ENCODE results near the gene SSH2. TPM values are rescaled to one million over a fixed set of nuclear protein-coding genes. Genes with fewer than 3 reads are reported as not detected.

SSH2 gene
- total RNA-seq, 4 donors from 2014 or later: 20.7 to 31.1 (median 23.1) TPM

DNA sequence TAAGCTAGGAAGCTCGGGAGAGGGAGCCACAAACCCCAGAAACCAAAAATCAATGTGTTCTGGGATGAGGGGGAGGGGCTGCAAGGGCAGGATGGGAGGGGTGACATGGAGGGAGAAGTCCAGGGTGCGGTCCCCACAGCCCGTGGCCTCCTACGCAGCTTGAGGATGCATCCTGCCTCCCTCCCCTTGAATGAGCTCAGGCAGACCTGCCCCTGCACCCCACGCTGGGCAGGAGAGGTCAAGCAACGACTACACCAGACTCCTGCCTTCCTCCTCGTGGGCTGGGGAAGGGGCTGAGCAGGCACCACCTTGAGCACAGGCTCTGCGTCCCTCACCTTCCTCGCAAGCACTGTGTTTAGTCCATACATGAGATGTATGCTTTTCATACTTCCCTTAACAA, 333.2 kb downstream of the SSH2 start:
- Histone ChIP-seq H3K4me3 (no peak overlapping the region), H3K27ac (replicated peaks in 1 of 4) (no peak overlapping the region), H3K9me3 (no peaks in the 10 kb centered on the region), H3K27me3 (no peaks in the 10 kb centered on the region), H3K36me3 (no peaks in the 10 kb centered on the region), H3K4me1 (peaks cover 22 to 47% (median 36%) of the 10 kb centered on the region in 4 donors)
- TF ChIP-seq EP300 (IDR thresholded peaks at IDR 0.05) (no peak), POLR2AphosphoS5 (IDR thresholded peaks at IDR 0.05) (no peak), POLR2A (IDR thresholded peaks at IDR 0.05; ENCODE audit: low read depth) (no peak)
- TF ChIP-seq, protein P1, sequence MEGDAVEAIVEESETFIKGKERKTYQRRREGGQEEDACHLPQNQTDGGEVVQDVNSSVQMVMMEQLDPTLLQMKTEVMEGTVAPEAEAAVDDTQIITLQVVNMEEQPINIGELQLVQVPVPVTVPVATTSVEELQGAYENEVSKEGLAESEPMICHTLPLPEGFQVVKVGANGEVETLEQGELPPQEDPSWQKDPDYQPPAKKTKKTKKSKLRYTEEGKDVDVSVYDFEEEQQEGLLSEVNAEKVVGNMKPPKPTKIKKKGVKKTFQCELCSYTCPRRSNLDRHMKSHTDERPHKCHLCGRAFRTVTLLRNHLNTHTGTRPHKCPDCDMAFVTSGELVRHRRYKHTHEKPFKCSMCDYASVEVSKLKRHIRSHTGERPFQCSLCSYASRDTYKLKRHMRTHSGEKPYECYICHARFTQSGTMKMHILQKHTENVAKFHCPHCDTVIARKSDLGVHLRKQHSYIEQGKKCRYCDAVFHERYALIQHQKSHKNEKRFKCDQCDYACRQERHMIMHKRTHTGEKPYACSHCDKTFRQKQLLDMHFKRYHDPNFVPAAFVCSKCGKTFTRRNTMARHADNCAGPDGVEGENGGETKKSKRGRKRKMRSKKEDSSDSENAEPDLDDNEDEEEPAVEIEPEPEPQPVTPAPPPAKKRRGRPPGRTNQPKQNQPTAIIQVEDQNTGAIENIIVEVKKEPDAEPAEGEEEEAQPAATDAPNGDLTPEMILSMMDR (IDR thresholded peaks at IDR 0.05): no peak
- WGBS: 74% methylated on average over 8 of the region's 9 CpGs
- DNase-seq (ENCODE audit: extremely low spot score): no peak
- intact Hi-C loops (cut with DNase I): no loop called here

- 86% methylated on average over 9 of the region's 12 CpGs for WGBS
- H3K27me3 ChIP-seq: no peaks in the 10 kb centered on the region
- no peaks in the 10 kb centered on the region for H3K36me3 ChIP-seq
- H3K4me3 ChIP-seq: no peak overlapping the region
- H3K9me3 ChIP-seq: no peaks in the 10 kb centered on the region
- TF ChIP-seq, protein P1 (IDR thresholded peaks at IDR 0.05): no peak
- TF ChIP-seq POLR2A (IDR thresholded peaks at IDR 0.05; ENCODE audit: low read depth): no peak
- no peak for TF ChIP-seq POLR2AphosphoS5 (IDR thresholded peaks at IDR 0.05)
- no peak for TF ChIP-seq EP300 (IDR thresholded peaks at IDR 0.05)
- no peak for DNase-seq (ENCODE audit: extremely low spot score)
- peaks cover 28 to 53% (median 43%) of the 10 kb centered on the region in 4 donors for H3K4me1 ChIP-seq
- H3K27ac ChIP-seq (replicated peaks in 1 of 4): no peak overlapping the region
- intact Hi-C loops (cut with DNase I): no loop called here
These were observed 333.9 kb downstream of the SSH2 start for GRCh38 chr17:29595943-29596774.

DNA sequence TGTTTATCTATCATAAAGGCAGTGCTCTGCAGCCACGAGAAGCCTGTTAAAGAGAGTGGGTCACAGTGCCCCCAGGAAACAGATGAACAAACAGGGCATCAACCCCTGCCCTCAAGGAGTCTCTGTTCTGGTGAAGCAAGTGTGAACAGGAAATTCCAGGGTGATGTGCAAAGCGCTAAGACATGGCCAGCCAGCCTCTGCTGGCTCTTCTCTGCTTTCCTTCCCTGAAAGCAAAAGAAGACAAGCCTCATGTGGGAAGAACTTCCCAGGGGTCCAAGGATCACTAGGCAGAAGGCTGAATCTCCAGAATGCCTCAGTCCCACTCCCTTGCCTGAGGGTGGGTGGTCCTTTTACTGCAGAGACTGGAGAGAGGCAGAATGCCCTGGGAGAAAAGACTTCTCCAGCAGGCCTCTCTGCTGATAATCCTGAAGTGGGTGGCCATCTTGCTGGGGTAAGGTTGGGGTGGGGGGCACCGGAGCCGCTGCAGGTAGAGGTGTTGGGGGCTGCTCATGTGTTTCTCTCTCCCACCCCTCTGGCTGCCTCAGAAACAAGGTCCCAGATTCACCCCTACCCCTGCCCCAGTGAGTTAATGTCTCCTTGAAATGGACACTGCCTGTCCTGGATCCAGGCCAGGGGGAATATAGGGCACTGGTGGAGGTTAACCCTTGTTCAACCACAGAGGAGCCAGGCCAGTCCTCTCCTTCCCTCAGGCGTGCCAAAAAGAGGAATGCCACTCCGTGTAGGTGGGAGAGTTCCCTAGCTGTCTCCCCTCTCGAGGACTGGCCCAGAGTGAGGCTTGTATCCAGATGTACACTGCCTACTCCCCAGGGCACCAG, 334.7 kb downstream of the SSH2 start:
- DNase-seq (ENCODE audit: extremely low spot score): no peak
- H3K9me3 ChIP-seq: no peaks in the 10 kb centered on the region
- 80% methylated on average over 7 of the region's 7 CpGs for WGBS
- no peak overlapping the region for H3K27ac ChIP-seq (replicated peaks in 1 of 4)
- intact Hi-C loops (cut with DNase I): no loop called here
- no peak for TF ChIP-seq POLR2AphosphoS5 (IDR thresholded peaks at IDR 0.05)
- TF ChIP-seq, protein P1 (IDR thresholded peaks at IDR 0.05): no peak
- TF ChIP-seq EP300 (IDR thresholded peaks at IDR 0.05): no peak
- TF ChIP-seq POLR2A (IDR thresholded peaks at IDR 0.05; ENCODE audit: low read depth): no peak
- H3K4me3 ChIP-seq: no peak overlapping the region
- H3K27me3 ChIP-seq: no peaks in the 10 kb centered on the region
- no peaks in the 10 kb centered on the region for H3K36me3 ChIP-seq
- peaks cover 36 to 62% (median 51%) of the 10 kb centered on the region in 4 donors for H3K4me1 ChIP-seq

DNA sequence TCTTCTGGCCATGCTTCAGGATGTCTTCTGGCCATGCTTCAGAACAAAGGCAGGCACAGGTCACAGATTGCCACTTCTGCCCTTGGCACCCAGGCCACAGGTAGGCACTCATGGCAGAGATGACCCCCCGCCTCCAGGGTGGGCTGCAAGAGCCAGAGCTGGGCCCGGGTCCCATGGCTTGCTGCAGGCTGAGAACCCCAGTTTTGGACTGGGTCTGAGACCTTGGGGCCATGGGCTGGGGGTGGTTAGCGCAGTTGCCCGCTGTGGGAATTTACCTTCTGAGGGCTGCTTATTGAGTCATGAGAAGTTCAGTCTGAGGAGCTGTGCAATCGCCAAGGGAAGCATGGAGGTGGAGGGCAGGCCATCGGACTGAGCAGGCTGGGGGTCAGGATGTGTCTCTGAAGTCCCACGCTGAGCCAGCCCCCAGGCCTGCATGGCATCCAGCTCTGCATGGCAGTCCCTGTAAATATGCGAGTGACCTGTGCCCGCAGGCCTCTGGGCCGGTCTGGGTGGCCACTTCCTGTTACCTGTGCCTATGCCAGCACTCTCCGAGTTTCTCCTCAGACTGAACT, 335.4 kb downstream of the SSH2 start:
- Histone ChIP-seq H3K36me3 (no peaks in the 10 kb centered on the region), H3K4me1 (peaks cover 43 to 69% (median 58%) of the 10 kb centered on the region in 4 donors), H3K27ac (replicated peaks in 1 of 4) (peak overlapping the region in 2 of 4 donors; percentile 41 to 64), H3K4me3 (peak overlapping the region in 2 of 4 donors; percentile 79 to 99), H3K9me3 (no peaks in the 10 kb centered on the region), H3K27me3 (no peaks in the 10 kb centered on the region)
- intact Hi-C loops (cut with DNase I): no loop called here
- DNase-seq (ENCODE audit: extremely low spot score): no peak
- WGBS: 89% methylated on average over 9 of the region's 11 CpGs
- no peak for TF ChIP-seq POLR2A (IDR thresholded peaks at IDR 0.05; ENCODE audit: low read depth)
- TF ChIP-seq, protein P1 (IDR thresholded peaks at IDR 0.05): no peak
- TF ChIP-seq EP300 (IDR thresholded peaks at IDR 0.05): no peak
- no peak for TF ChIP-seq POLR2AphosphoS5 (IDR thresholded peaks at IDR 0.05)
